CD4-positive, alpha-beta T cell treated with Interleukin-21 for 1 hour (primary cell): Measurements from ENCODE around the gene PEAK1.

Experiments used
- DNase-seq: peaks from one replicate; pipeline ENCODE4 v3.0.0-alpha.2; 2020

PEAK1 gene

GRCh38 chr15:77122576-77122975 lies 297.3 kb downstream of the PEAK1 start:
- no peak for DNase-seq

GRCh38 chr15:77121599-77121998 lies 298.3 kb downstream of the PEAK1 start:
- no peak for DNase-seq

- DNase-seq: no peak
Observed at GRCh38 chr15:77120576-77120975, 299.3 kb downstream of the PEAK1 start.

- DNase-seq: no peak
Observed at GRCh38 chr15:77119446-77119845, 300.5 kb downstream of the PEAK1 start.

- DNase-seq: peak; percentile 53
Observed at GRCh38 chr15:77118882-77119321, 301.0 kb downstream of the PEAK1 start.

- no peak for DNase-seq
Observed at GRCh38 chr15:77115179-77115578, 304.7 kb downstream of the PEAK1 start.

- DNase-seq: no peak
Observed at GRCh38 chr15:77112838-77113504, 306.9 kb downstream of the PEAK1 start.

GRCh38 chr15:77111789-77112188 lies 308.1 kb downstream of the PEAK1 start:
- no peak for DNase-seq

- peak; percentile 28 for DNase-seq
Observed at GRCh38 chr15:77107531-77108355, 312.2 kb downstream of the PEAK1 start.

- no peak for DNase-seq
Observed at GRCh38 chr15:77107068-77107467, 312.8 kb downstream of the PEAK1 start.

- no peak for DNase-seq
Observed at GRCh38 chr15:77104155-77104554, 315.7 kb downstream of the PEAK1 start.

- DNase-seq: no peak
Observed at GRCh38 chr15:77099741-77100463, 320.0 kb downstream of the PEAK1 start.

- no peak for DNase-seq
Observed at GRCh38 chr15:77098572-77098971, 321.3 kb downstream of the PEAK1 start.

- DNase-seq: no peak
Observed at GRCh38 chr15:77097921-77098320, 322.0 kb downstream of the PEAK1 start.

GRCh38 chr15:77097248-77097721 lies 322.6 kb downstream of the PEAK1 start:
- no peak for DNase-seq

GRCh38 chr15:77096541-77096940 lies 323.4 kb downstream of the PEAK1 start:
- no peak for DNase-seq

- DNase-seq: no peak
Observed at GRCh38 chr15:77096138-77096537, 323.8 kb downstream of the PEAK1 start.

GRCh38 chr15:77094397-77095030 lies 325.4 kb downstream of the PEAK1 start:
- no peak for DNase-seq

GRCh38 chr15:77093436-77093835 lies 326.5 kb downstream of the PEAK1 start:
- DNase-seq: no peak

GRCh38 chr15:77091097-77091496 lies 328.8 kb downstream of the PEAK1 start:
- no peak for DNase-seq

- DNase-seq: no peak
Observed at GRCh38 chr15:77087213-77087612, 332.7 kb downstream of the PEAK1 start.

- DNase-seq: no peak
Observed at GRCh38 chr15:77085297-77085696, 334.6 kb downstream of the PEAK1 start.

- no peak for DNase-seq
Observed at GRCh38 chr15:77084436-77084835, 335.5 kb downstream of the PEAK1 start.
